GM12878 (cell line): ENCODE results near the gene SERPINE1. TPM values are rescaled to one million over a fixed set of nuclear protein-coding genes. Genes with fewer than 3 reads are reported as not detected.

ENCODE experiments used
- ATAC-seq: fragments of 200-7000 bp; cut with Tn5 transposase; 3 replicates; pipeline ENCODE4 v1.9.1; 2020; ENCODE audit warnings: mild to moderate bottlenecking, moderate library complexity
- BruUV-seq: library from RNA; stranded (reverse); fragments of 400-500 nt; replicated peaks from 2 replicates; lab custom pipeline; 2021; lab: Mats Ljungman, UMichigan
- CTCF ChIA-PET: fragments of 300-600 bp; sonication (Branson Sonifier 250); formaldehyde crosslinking; extraction: SDS; loops from one replicate; lab custom pipeline; 2021; ENCODE audit warnings: inconsistent platforms; lab: Yijun Ruan, JAX
- POLR2A ChIA-PET: fragments of 350-600 bp; formaldehyde crosslinking; extraction: SDS; loops from one replicate; lab custom pipeline; 2021; ENCODE audit warnings: inconsistent platforms; lab: Charles Lee
- RAD21 ChIA-PET: fragments of 300-600 bp; sonication (Branson Sonifier 250); formaldehyde crosslinking; loops from one replicate; lab custom pipeline; 2023; ENCODE audit warnings: antibody characterized with exemption; ENCODE audit not compliant: unreplicated experiment; lab: Charles Lee
- SMC1A ChIA-PET: fragments of 300-600 bp; sonication (Branson Sonifier 250); formaldehyde crosslinking; loops from one replicate; lab custom pipeline; 2023; ENCODE audit not compliant: unreplicated experiment, uncharacterized antibody; lab: Charles Lee
- DNase-seq: peaks from one replicate; pipeline ENCODE4 v3.0.0-alpha.2; 2011; ENCODE audit warnings: low read depth, low spot score
- FAIRE-seq: peaks from 3 replicates; lab custom pipeline; 2011; peaks lifted over from hg19 to GRCh38; lab: Jason Lieb, UNC
- H2AFZ ChIP-seq: 2 replicates; pipeline ENCODE4 v1.6.0; 2011; ENCODE audit warnings: low read depth, low read length, control low read depth; ENCODE audit not compliant: control insufficient read depth
- H3K27ac ChIP-seq: 2 replicates; pipeline ENCODE4 v1.5.1; 2011; ENCODE audit warnings: control low read depth; ENCODE audit not compliant: control insufficient read depth, insufficient read depth
- H3K27me3 ChIP-seq, 2 experiments: replicated peaks in 1 of 2; 2 replicates each; pipeline versions ENCODE4 v1.6.0 to v1.6.1; 2011; ENCODE audit warnings: low read length in 1 of 2; ENCODE audit not compliant: control insufficient read depth in 2 of 2, insufficient read depth in 2 of 2
- H3K36me3 ChIP-seq, 2 experiments: 2 replicates each; pipeline ENCODE4 v1.5.1; 2011; ENCODE audit warnings: low read length in 1 of 2; ENCODE audit not compliant: control insufficient read depth in 2 of 2, insufficient read depth in 2 of 2
- H3K4me1 ChIP-seq: 2 replicates; pipeline ENCODE4 v1.6.1; 2011; ENCODE audit warnings: mild to moderate bottlenecking, low read length, moderate library complexity, mixed read lengths; ENCODE audit not compliant: control insufficient read depth, insufficient read depth
- H3K4me2 ChIP-seq: 2 replicates; pipeline ENCODE4 v1.6.0; 2011; ENCODE audit warnings: control low read depth; ENCODE audit not compliant: control insufficient read depth, insufficient read depth
- H3K4me3 ChIP-seq: fragments of 200-600 bp; sonication (generic); 2 replicates; pipeline ENCODE4 v1.5.1; 2016
- H3K79me2 ChIP-seq: 2 replicates; pipeline ENCODE4 v1.6.0; 2011; ENCODE audit warnings: low read length; ENCODE audit not compliant: control insufficient read depth, insufficient read depth
- H3K9ac ChIP-seq: 2 replicates; pipeline ENCODE4 v1.8.0; 2011; ENCODE audit warnings: low read length, control low read depth, mixed read lengths; ENCODE audit not compliant: control insufficient read depth, insufficient read depth
- H3K9me3 ChIP-seq: replicated peaks from 3 replicates; pipeline ENCODE4 v1.5.1; 2011; ENCODE audit warnings: mild to moderate bottlenecking, low read length; ENCODE audit not compliant: control insufficient read depth, insufficient read depth
- H4K20me1 ChIP-seq: 2 replicates; pipeline ENCODE4 v1.6.0; 2011; ENCODE audit not compliant: control insufficient read depth, insufficient read depth
- CREM ChIP-seq: IDR thresholded peaks from 2 replicates; pipeline ENCODE4 v1.6.1; 2014; ENCODE audit warnings: antibody characterized with exemption, low read depth
- CTCF ChIP-seq, 3 experiments: IDR thresholded peaks in 2 of 3; conservative IDR thresholded peaks in 1 of 3; 2 replicates each; pipeline ENCODE4 v1.5.1; 2011; ENCODE audit warnings: low read depth in 3 of 3, low read length in 3 of 3, mild to moderate bottlenecking in 3 of 3, control low read depth in 2 of 3, moderate library complexity in 2 of 3, inconsistent platforms in 1 of 3, mixed read lengths in 1 of 3; ENCODE audit not compliant: control insufficient read depth in 2 of 3, insufficient read depth in 1 of 3; ENCODE audit errors: extremely low read depth in 1 of 3
- EGR1 ChIP-seq, 2 experiments: IDR thresholded peaks; 1 replicate in 1 of 2; 2 replicates in 1 of 2; pipeline ENCODE4 v1.6.1; 2011 to 2012; ENCODE audit warnings: low read depth in 2 of 2, low read length in 2 of 2, borderline replicate concordance in 1 of 2, mild to moderate bottlenecking in 1 of 2, moderate library complexity in 1 of 2
- ETV6 ChIP-seq, 2 experiments: fragments of 450-650 bp in 1 of 2; IDR thresholded peaks in 1 of 2; conservative IDR thresholded peaks in 1 of 2; 2 replicates each; pipeline ENCODE4 v1.6.1; 2014; ENCODE audit warnings: antibody characterized with exemption in 1 of 2, borderline replicate concordance in 1 of 2, low read depth in 1 of 2, mild to moderate bottlenecking in 1 of 2, moderate library complexity in 1 of 2
- FOS ChIP-seq: IDR thresholded peaks from 3 replicates; pipeline ENCODE4 v1.6.1; 2011; ENCODE audit warnings: borderline replicate concordance; ENCODE audit not compliant: insufficient read length; ENCODE audit errors: extremely low read depth
- RB1 ChIP-seq: fragments of 450-650 bp; formaldehyde crosslinking; IDR thresholded peaks from 2 replicates; pipeline ENCODE4 v1.6.1; 2017; ENCODE audit warnings: mild to moderate bottlenecking, borderline replicate concordance
- YBX1 ChIP-seq: fragments of 450-650 bp; IDR thresholded peaks from 2 replicates; pipeline ENCODE4 v1.6.1; 2016; ENCODE audit warnings: antibody characterized with exemption
- WGBS: methylation state at CpG from one replicate; pipeline ENCODE4 v1.1.6; 2016; ENCODE audit warnings: low lambda C conversion rate; ENCODE audit not compliant: insufficient replicate concordance, insufficient coverage; ENCODE audit errors: missing lambda C conversion rate; 5-methylcytosine and 5-hydroxymethylcytosine counted together
- in situ Hi-C: fragments of 300-500 bp; cut with MboI; formaldehyde crosslinking; loops from 9 replicates; pipeline ENCODE4 v1.14.3; 2018; ENCODE audit warnings: mixed read lengths
- intact Hi-C: fragments of 100-400 bp; cut with micrococcal nuclease; formaldehyde crosslinking; loops from one replicate; pipeline ENCODE4 v1.14.2; 2022; ENCODE audit not compliant: unreplicated experiment
- polyA plus RNA-seq, 11 experiments: library from polyadenylated mRNA; depleted of rRNA in 4 of 11; unstranded in 6 of 11; stranded (reverse) in 5 of 11; fragments of >200 nt; fragmentation: Nextera tagmentation in 4 of 11; fragmentation: Illumina TruSeq in 1 of 11; extraction: Ambion mirVana in 4 of 11; extraction: Trizol in 1 of 11; gene quantifications; 1 replicate in 1 of 11; 2 replicates in 10 of 11; pipeline versions ENCODE4 v1.2.1 to v1.2.3, GENCODE V29; 2011 to 2016; ENCODE audit warnings: inconsistent platforms in 2 of 11, missing spikeins in 2 of 11, low read depth in 1 of 11
- total RNA-seq, 4 experiments: library from RNA; depleted of rRNA in 3 of 4; stranded (reverse); fragments of >200 nt in 3 of 4; fragmentation: Illumina TruSeq in 1 of 4; extraction: Trizol in 1 of 4; gene quantifications; 2 replicates each; pipeline versions ENCODE4 v1.2.1 to v1.2.3, GENCODE V29; 2013 to 2021

The SERPINE1 gene
- total and polyA plus RNA-seq, 10 of the 15 experiments (the other 5 are each of a cell fraction or from before 2014, with no cell fraction given), result 0.20 to 2.4 (median 0.44) TPM

DNA sequence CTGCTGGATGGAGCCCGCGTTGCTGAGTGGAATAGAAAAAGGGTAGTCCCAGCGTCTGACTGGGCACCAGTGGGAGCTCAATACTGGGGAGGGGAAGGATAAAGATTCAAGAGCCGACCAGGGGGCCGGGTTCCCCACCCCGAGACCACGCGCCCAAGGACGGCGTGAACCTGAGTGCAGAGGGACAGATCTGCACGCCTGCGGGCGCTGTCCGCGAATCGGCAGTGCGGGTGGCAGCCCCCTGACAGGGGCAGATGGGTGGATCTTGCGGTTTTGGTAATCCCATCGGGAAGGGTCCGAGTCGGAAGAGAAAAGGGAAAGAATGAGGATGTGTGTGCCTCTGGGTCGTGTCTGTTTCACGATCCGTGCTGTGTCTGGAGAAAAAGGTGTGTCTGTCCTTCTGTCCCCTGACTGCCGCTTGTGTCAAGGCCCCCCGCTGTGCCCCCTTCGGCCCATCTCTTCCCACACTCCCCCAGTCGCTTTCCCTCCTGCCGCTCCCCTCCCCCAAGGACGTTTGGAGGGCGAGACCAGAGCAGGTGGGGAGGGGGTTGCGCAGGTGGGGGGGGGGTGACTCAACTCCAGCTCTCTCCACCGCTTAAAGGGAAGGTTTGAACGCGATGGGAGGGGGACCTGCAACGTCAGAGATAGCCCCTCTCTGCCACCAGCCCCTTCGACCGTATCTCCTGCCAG, 39.2 kb downstream of the SERPINE1 start (continued):
- no peak for TF ChIP-seq CTCF (IDR thresholded peaks at IDR 0.05 in 2 of 3, conservative IDR thresholded peaks at IDR 0.05 in 1 of 3; ENCODE audit: control insufficient read depth in 2 of 3, extremely low read depth in 1 of 3, insufficient read depth in 1 of 3, low read depth in 3 of 3, low read length in 3 of 3)
- TF ChIP-seq RB1, result no peak
- TF ChIP-seq CREM, result no peak
- no peak for TF ChIP-seq ETV6 (conservative IDR thresholded peaks at IDR 0.05 in 1 of 2, IDR thresholded peaks at IDR 0.05 in 1 of 2; ENCODE audit: borderline replicate concordance in 1 of 2, low read depth in 1 of 2)
- no peak for TF ChIP-seq FOS

DNA sequence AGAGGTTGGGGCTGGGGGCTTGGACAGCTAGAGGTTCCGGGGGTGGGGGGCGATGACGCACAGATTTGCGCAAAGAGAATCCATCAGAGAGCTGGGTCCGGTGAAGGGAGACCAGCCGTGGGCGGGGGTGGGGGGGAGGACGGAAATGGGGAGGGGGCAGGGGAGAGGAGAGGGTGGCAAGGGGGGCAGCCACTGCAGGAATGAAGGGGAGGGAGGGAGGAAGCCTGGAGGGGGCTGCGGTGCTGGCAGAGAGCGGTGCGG, 39.7 kb downstream of the SERPINE1 start:
- ATAC-seq, result no peak
- no peak overlapping the region for H3K4me3 ChIP-seq
- no peaks in the 10 kb centered on the region for H3K79me2 ChIP-seq
- H3K4me2 ChIP-seq, result no peak overlapping the region
- intact Hi-C loops, result no loop called here
- TF ChIP-seq EGR1 (IDR thresholded peaks at IDR 0.05; ENCODE audit: borderline replicate concordance in 1 of 2, low read depth in 2 of 2, low read length in 2 of 2), result 0 out of 3 replicates have a peak, but pooled peaks of 1 of the 2 experiments have one; percentile 17
- TF ChIP-seq YBX1, result no peak
- H3K9me3 ChIP-seq, result no peaks in the 10 kb centered on the region; the same call in 2 of the 3 replicates
- ChIA-PET SMC1A (interaction anchor here (1.7 kb wide), 1 partner anchor 41 kb away, joined by 3 read pairs; no protein-coding TSS in a partner anchor), POLR2A (no interaction called here), CTCF (interaction anchor here (1.0 to 6.1 kb wide), 2 partner anchors 10 to 25 kb away, joined by 4 to 80 read pairs; no protein-coding TSS in a partner anchor), RAD21 (interaction anchor here (0.9 to 2.5 kb wide), 2 partner anchors 23 to 26 kb away, joined by 3 to 32 read pairs; no protein-coding TSS in a partner anchor)
- peaks cover 26 to 32% of the 10 kb centered on the region in 2 experiments for H3K27me3 ChIP-seq
- no peak overlapping the region for H3K27ac ChIP-seq
- peaks cover 11% of the 10 kb centered on the region for H3K4me1 ChIP-seq
- DNase-seq, result no peak
- no peaks in the 10 kb centered on the region for H4K20me1 ChIP-seq
- H2AFZ ChIP-seq, result no peak overlapping the region
- 39% methylated on average over 5 of the region's 11 CpGs for WGBS
- no peak overlapping the region for H3K9ac ChIP-seq
- no TSS peak for BruUV-seq
- no peak for FAIRE-seq
- H3K36me3 ChIP-seq, result no peaks in the 10 kb centered on the region
- in situ Hi-C loops, result no loop called here
